GM12878 (cell line): Measurements from ENCODE around the gene ARFRP1. TPM values are rescaled to one million over a fixed set of nuclear protein-coding genes. Genes with fewer than 3 reads are reported as not detected.

Source experiments
- BACH1 ChIP-seq: fragments of 450-650 bp; IDR thresholded peaks from 2 replicates; pipeline ENCODE4 v1.6.1; 2017; ENCODE audit warnings: mild to moderate bottlenecking, borderline replicate concordance
- BCL3 ChIP-seq: IDR thresholded peaks from 2 replicates; pipeline ENCODE4 v1.6.1; 2011; ENCODE audit warnings: borderline replicate concordance, low read depth, mild to moderate bottlenecking, moderate library complexity, low read length; ENCODE audit not compliant: insufficient read depth, poor library complexity, severe bottlenecking
- CBX3 ChIP-seq: fragments of 200-600 bp; sonication (generic); IDR thresholded peaks from 2 replicates; pipeline ENCODE4 v1.6.1; 2016; ENCODE audit warnings: low read depth, borderline replicate concordance
- CHD2 ChIP-seq: IDR thresholded peaks from 2 replicates; pipeline ENCODE4 v1.6.1; 2011; ENCODE audit warnings: low read depth, low read length, improper control_type of control experiment, borderline replicate concordance
- DPF2 ChIP-seq: fragments of 450-650 bp; IDR thresholded peaks from 2 replicates; pipeline ENCODE4 v1.6.1; 2017; ENCODE audit warnings: mild to moderate bottlenecking
- EZH2 ChIP-seq: IDR thresholded peaks from 2 replicates; pipeline ENCODE4 v1.6.1; 2012; ENCODE audit warnings: low read depth, mild to moderate bottlenecking, control low read depth, inconsistent platforms, low read length, borderline replicate concordance; ENCODE audit not compliant: control insufficient read depth
- IRF5 ChIP-seq: fragments of 450-650 bp; IDR thresholded peaks from 2 replicates; pipeline ENCODE4 v1.6.1; 2017; ENCODE audit warnings: borderline replicate concordance
- KLF5 ChIP-seq: fragments of 450-650 bp; IDR thresholded peaks from 2 replicates; pipeline ENCODE4 v1.6.1; 2014; ENCODE audit warnings: mild to moderate bottlenecking; ENCODE audit not compliant: partially characterized antibody
- MTA2 ChIP-seq: fragments of 450-650 bp; IDR thresholded peaks from 2 replicates; pipeline ENCODE4 v1.6.1; 2016; ENCODE audit warnings: low read depth, mild to moderate bottlenecking, moderate library complexity
- POLR2AphosphoS2 ChIP-seq: IDR thresholded peaks from 2 replicates; pipeline ENCODE4 v1.6.1; 2011; ENCODE audit warnings: low read depth, mild to moderate bottlenecking, low read length, improper control_type of control experiment, moderate library complexity
- RAD51 ChIP-seq: fragments of 450-650 bp; IDR thresholded peaks from 2 replicates; pipeline ENCODE4 v1.6.1; 2016; ENCODE audit warnings: moderate library complexity, mild to moderate bottlenecking, inconsistent platforms
- SUZ12 ChIP-seq: fragments of 200-600 bp; sonication (generic); IDR thresholded peaks from one replicate; pipeline ENCODE4 v1.6.1; 2018; ENCODE audit warnings: antibody characterized with exemption, mild to moderate bottlenecking; ENCODE audit not compliant: unreplicated experiment
- ZNF24 ChIP-seq: fragments of 450-650 bp; IDR thresholded peaks from 2 replicates; pipeline ENCODE4 v1.6.1; 2017; ENCODE audit warnings: antibody characterized with exemption, mild to moderate bottlenecking
- ZNF622 ChIP-seq: fragments of 450-650 bp; IDR thresholded peaks from 2 replicates; pipeline ENCODE4 v1.6.1; 2017; ENCODE audit warnings: mild to moderate bottlenecking, inconsistent platforms
- polyA plus RNA-seq, 11 experiments: library from polyadenylated mRNA; depleted of rRNA in 4 of 11; unstranded in 6 of 11; stranded (reverse) in 5 of 11; fragments of >200 nt; fragmentation: Nextera tagmentation in 4 of 11; fragmentation: Illumina TruSeq in 1 of 11; extraction: Ambion mirVana in 4 of 11; extraction: Trizol in 1 of 11; gene quantifications; 1 replicate in 1 of 11; 2 replicates in 10 of 11; pipeline versions ENCODE4 v1.2.1 to v1.2.3, GENCODE V29; 2011 to 2016; ENCODE audit warnings: inconsistent platforms in 2 of 11, missing spikeins in 2 of 11, low read depth in 1 of 11
- total RNA-seq, 4 experiments: library from RNA; depleted of rRNA in 3 of 4; stranded (reverse); fragments of >200 nt in 3 of 4; fragmentation: Illumina TruSeq in 1 of 4; extraction: Trizol in 1 of 4; gene quantifications; 2 replicates each; pipeline versions ENCODE4 v1.2.1 to v1.2.3, GENCODE V29; 2013 to 2021
- TF ChIP-seq, protein P1 (sequence below): IDR thresholded peaks from 2 replicates; pipeline ENCODE4 v1.6.1; 2012; ENCODE audit warnings: improper control_type of control experiment, low read depth, low read length; ENCODE audit not compliant: insufficient replicate concordance
- TF ChIP-seq, protein P2 (sequence below): IDR thresholded peaks from 2 replicates; pipeline ENCODE4 v1.6.1; 2012; ENCODE audit warnings: low read depth, low read length, improper control_type of control experiment
- TF ChIP-seq, protein P3 (sequence below): fragments of 450-650 bp; IDR thresholded peaks from 2 replicates; pipeline ENCODE4 v1.6.1; 2017; ENCODE audit warnings: mild to moderate bottlenecking, low read depth, inconsistent platforms; ENCODE audit not compliant: poor library complexity, severe bottlenecking

The ARFRP1 gene
- total and polyA plus RNA-seq, 10 of the 15 experiments (the other 5 are each of a cell fraction or from before 2014, with no cell fraction given): 0.37 to 71.7 (median 34.6) TPM

- TF ChIP-seq, protein P1, sequence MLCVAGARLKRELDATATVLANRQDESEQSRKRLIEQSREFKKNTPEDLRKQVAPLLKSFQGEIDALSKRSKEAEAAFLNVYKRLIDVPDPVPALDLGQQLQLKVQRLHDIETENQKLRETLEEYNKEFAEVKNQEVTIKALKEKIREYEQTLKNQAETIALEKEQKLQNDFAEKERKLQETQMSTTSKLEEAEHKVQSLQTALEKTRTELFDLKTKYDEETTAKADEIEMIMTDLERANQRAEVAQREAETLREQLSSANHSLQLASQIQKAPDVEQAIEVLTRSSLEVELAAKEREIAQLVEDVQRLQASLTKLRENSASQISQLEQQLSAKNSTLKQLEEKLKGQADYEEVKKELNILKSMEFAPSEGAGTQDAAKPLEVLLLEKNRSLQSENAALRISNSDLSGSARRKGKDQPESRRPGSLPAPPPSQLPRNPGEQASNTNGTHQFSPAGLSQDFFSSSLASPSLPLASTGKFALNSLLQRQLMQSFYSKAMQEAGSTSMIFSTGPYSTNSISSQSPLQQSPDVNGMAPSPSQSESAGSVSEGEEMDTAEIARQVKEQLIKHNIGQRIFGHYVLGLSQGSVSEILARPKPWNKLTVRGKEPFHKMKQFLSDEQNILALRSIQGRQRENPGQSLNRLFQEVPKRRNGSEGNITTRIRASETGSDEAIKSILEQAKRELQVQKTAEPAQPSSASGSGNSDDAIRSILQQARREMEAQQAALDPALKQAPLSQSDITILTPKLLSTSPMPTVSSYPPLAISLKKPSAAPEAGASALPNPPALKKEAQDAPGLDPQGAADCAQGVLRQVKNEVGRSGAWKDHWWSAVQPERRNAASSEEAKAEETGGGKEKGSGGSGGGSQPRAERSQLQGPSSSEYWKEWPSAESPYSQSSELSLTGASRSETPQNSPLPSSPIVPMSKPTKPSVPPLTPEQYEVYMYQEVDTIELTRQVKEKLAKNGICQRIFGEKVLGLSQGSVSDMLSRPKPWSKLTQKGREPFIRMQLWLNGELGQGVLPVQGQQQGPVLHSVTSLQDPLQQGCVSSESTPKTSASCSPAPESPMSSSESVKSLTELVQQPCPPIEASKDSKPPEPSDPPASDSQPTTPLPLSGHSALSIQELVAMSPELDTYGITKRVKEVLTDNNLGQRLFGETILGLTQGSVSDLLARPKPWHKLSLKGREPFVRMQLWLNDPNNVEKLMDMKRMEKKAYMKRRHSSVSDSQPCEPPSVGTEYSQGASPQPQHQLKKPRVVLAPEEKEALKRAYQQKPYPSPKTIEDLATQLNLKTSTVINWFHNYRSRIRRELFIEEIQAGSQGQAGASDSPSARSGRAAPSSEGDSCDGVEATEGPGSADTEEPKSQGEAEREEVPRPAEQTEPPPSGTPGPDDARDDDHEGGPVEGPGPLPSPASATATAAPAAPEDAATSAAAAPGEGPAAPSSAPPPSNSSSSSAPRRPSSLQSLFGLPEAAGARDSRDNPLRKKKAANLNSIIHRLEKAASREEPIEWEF: no peak
- TF ChIP-seq BACH1: peak; percentile 36; the same call in 1 of the 2 replicates
- peak; percentile 62; the same call in 1 of the 2 replicates for TF ChIP-seq POLR2AphosphoS2
- TF ChIP-seq ZNF622: no peak; the same call in 1 of the 2 replicates
- peak; percentile 5; the same call in 1 of the 2 replicates for TF ChIP-seq CHD2
- TF ChIP-seq KLF5: peak; percentile 66
- TF ChIP-seq ZNF24: peak; percentile 40; the same call in 1 of the 2 replicates
- TF ChIP-seq BCL3: no peak
- peak; percentile 62; the same call in 1 of the 2 replicates for TF ChIP-seq MTA2
- no peak for TF ChIP-seq EZH2
- TF ChIP-seq, protein P2, sequence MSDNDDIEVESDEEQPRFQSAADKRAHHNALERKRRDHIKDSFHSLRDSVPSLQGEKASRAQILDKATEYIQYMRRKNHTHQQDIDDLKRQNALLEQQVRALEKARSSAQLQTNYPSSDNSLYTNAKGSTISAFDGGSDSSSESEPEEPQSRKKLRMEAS: no peak; the same call in 1 of the 2 replicates
- TF ChIP-seq CBX3: no peak
- TF ChIP-seq IRF5: no peak
- TF ChIP-seq, protein P3, sequence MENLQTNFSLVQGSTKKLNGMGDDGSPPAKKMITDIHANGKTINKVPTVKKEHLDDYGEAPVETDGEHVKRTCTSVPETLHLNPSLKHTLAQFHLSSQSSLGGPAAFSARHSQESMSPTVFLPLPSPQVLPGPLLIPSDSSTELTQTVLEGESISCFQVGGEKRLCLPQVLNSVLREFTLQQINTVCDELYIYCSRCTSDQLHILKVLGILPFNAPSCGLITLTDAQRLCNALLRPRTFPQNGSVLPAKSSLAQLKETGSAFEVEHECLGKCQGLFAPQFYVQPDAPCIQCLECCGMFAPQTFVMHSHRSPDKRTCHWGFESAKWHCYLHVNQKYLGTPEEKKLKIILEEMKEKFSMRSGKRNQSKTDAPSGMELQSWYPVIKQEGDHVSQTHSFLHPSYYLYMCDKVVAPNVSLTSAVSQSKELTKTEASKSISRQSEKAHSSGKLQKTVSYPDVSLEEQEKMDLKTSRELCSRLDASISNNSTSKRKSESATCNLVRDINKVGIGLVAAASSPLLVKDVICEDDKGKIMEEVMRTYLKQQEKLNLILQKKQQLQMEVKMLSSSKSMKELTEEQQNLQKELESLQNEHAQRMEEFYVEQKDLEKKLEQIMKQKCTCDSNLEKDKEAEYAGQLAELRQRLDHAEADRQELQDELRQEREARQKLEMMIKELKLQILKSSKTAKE: no peak
- TF ChIP-seq RAD51: no peak
- no peak; the same call in 1 of the 2 replicates for TF ChIP-seq DPF2
- TF ChIP-seq SUZ12: no peak
Observed at GRCh38 chr20:63657937-63658748, 49.6 kb downstream of the ARFRP1 start, which contains the start of gene RTEL1 (continued).
